ENCODE measurements around the gene KIF13A. TPM values are rescaled to one million over a fixed set of nuclear protein-coding genes. Genes with fewer than 3 reads are reported as not detected.

The KIF13A gene
- total RNA-seq, 1 experiment from 2014 or later: 49.3 TPM

- no TSS peak for BruUV-seq (replicated peaks)
- Histone ChIP-seq H3K4me1 (ENCODE audit: control insufficient read depth, insufficient read depth, low read length) (peaks cover 33% of the 10 kb centered on the region), H3K4me3 (ENCODE audit: low read depth in 2 of 2, low read length in 2 of 2) (no peak overlapping the region), H3K9me3 (ENCODE audit: control insufficient read depth, insufficient read depth, low read depth, low read length) (no peaks in the 10 kb centered on the region), H3K27ac (ENCODE audit: low read length) (no peak overlapping the region; the same call in 1 of the 2 replicates), H3K36me3 (ENCODE audit: control insufficient read depth, insufficient read depth, low read length) (no peaks in the 10 kb centered on the region), H3K27me3 (ENCODE audit: control insufficient read depth, insufficient read depth, low read length) (no peaks in the 10 kb centered on the region)
- in situ Hi-C loops (cut with HindIII; ENCODE audit: low pct_unique_long_range_greater_than_20kb, low sequenced_read_pairs) (no loop called here), intact Hi-C loops (cut with micrococcal nuclease; ENCODE audit: unreplicated experiment) (loop anchor here (10.0 kb wide), 2 partner anchors 115 to 255 kb away; partner anchors contain the start of genes KIF13A and NHLRC1)
- CTCF ChIA-PET: no interaction called here
- TF ChIP-seq SIN3A (IDR thresholded peaks at IDR 0.05; ENCODE audit: borderline replicate concordance, insufficient read depth, low read depth, low read length) (no peak), TCF7L2 (IDR thresholded peaks at IDR 0.05; ENCODE audit: low read depth, low read length) (no peak), POLR2AphosphoS5 (IDR thresholded peaks at IDR 0.05; ENCODE audit: low read depth, low read length) (no peak), REST (IDR thresholded peaks at IDR 0.05; ENCODE audit: insufficient read depth in 1 of 2, low read depth in 2 of 2, low read length in 1 of 2) (no peak)
- no peak for ATAC-seq
- POLR2A ChIA-PET: no interaction called here
- DNase-seq (ENCODE audit: low read depth, low spot score): no peak
These were observed 117.7 kb downstream of the KIF13A start for GRCh38 chr6:17869753-17870050.

GRCh38 chr6:17869010-17869752 lies 118.3 kb downstream of the KIF13A start:
- Histone ChIP-seq H3K9me3 (ENCODE audit: control insufficient read depth, insufficient read depth, low read depth, low read length) (no peaks in the 10 kb centered on the region), H3K4me1 (ENCODE audit: control insufficient read depth, insufficient read depth, low read length) (peaks cover 38% of the 10 kb centered on the region), H3K27me3 (ENCODE audit: control insufficient read depth, insufficient read depth, low read length) (no peaks in the 10 kb centered on the region), H3K4me3 (ENCODE audit: low read depth in 2 of 2, low read length in 2 of 2) (no peak overlapping the region), H3K36me3 (ENCODE audit: control insufficient read depth, insufficient read depth, low read length) (no peaks in the 10 kb centered on the region), H3K27ac (ENCODE audit: low read length) (no peak overlapping the region)
- CTCF ChIA-PET: no interaction called here
- POLR2A ChIA-PET: no interaction called here
- in situ Hi-C loops (cut with HindIII; ENCODE audit: low pct_unique_long_range_greater_than_20kb, low sequenced_read_pairs): no loop called here
- BruUV-seq (replicated peaks): no TSS peak
- intact Hi-C loops (cut with micrococcal nuclease; ENCODE audit: unreplicated experiment): loop anchor here (10.0 kb wide), 2 partner anchors 116 to 256 kb away; partner anchors contain the start of genes KIF13A and NHLRC1
- TF ChIP-seq SIN3A (IDR thresholded peaks at IDR 0.05; ENCODE audit: borderline replicate concordance, insufficient read depth, low read depth, low read length) (no peak), TCF7L2 (IDR thresholded peaks at IDR 0.05; ENCODE audit: low read depth, low read length) (no peak), POLR2AphosphoS5 (IDR thresholded peaks at IDR 0.05; ENCODE audit: low read depth, low read length) (no peak), REST (IDR thresholded peaks at IDR 0.05; ENCODE audit: insufficient read depth in 1 of 2, low read depth in 2 of 2, low read length in 1 of 2) (no peak), CTCF (IDR thresholded peaks at IDR 0.05) (no peak)
- DNase-seq (ENCODE audit: low read depth, low spot score) (no peak), ATAC-seq (no peak)

Data from Panc1 (cell line).